Neural progenitor cell (in vitro differentiated cells): ENCODE measurements around the gene YIPF6.

Experiments used
- CTCF ChIP-seq: fragments of 200-600 bp; sonication (generic); IDR thresholded peaks from 2 replicates; pipeline ENCODE4 v1.5.1; 2017; ENCODE audit warnings: antibody characterized with exemption, mild to moderate bottlenecking
- EZH2 ChIP-seq: fragments of 200-600 bp; sonication (generic); IDR thresholded peaks from 2 replicates; pipeline ENCODE4 v1.6.1; 2017; ENCODE audit warnings: antibody characterized with exemption, mild to moderate bottlenecking, moderate library complexity

- TF ChIP-seq CTCF (no peak), EZH2 (no peak)
Observed at GRCh38 chrX:68488657-68489056, 10.2 kb upstream of the YIPF6 start.
